GM19239 (cell line): ENCODE data around the gene SLC2A14.
"Not testable (repeated sequence)": the region's sequence is repeated elsewhere in the genome, so short reads cannot be mapped to it uniquely, and the experiment has no call there.

Experiments used
- DNase-seq: peaks from one replicate; pipeline ENCODE4 v3.0.0; 2011; ENCODE audit warnings: low spot score; ENCODE audit not compliant: insufficient read length
- FAIRE-seq: peaks from 2 replicates; lab custom pipeline; 2011; peaks lifted over from hg19 to GRCh38; lab: Jason Lieb, UNC

The SLC2A14 gene

DNA sequence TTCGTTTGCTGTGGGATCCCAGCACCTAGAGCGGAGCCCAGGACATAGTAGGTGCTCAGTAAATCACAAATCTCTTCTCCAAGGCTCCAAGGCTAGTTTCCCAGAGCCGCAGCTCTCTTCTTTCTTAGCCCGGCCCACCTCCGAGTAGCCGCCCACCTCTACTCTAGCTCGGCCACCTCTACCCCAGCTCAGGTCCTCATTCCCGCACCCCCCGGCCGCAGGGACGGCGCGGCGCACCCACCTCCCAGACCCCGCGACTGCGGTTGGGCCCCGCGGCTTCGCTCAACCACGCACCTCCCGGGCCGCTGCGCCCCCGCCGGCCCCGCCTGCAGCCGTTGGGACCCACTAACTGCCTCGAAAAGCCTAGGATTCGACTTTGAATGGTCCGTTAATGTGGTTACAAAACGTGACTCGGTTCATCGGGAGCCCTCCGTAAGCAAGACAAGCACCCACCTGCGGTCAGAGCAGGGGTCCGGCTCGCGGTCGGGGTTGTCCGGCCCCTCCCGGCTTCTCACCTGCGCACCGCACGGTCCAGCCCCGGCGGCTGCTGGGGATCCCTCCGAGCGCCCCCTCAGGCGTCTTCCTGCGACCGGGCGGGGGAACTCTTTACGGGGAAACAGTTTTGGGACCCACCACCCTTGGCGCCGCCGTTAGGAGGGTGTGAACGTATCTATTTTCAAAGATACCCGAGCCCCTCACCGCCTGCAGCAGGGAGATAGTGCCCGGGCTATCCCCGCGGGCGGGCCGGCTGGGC, at the start of gene SLC2A14:
TSS of gene SLC2A14 (minus strand) at position 350 of the 754 bp plus-strand sequence. CDS start 3,035 bp downstream, outside the sequence.
- FAIRE-seq (no peak), DNase-seq (no peak)

DNA sequence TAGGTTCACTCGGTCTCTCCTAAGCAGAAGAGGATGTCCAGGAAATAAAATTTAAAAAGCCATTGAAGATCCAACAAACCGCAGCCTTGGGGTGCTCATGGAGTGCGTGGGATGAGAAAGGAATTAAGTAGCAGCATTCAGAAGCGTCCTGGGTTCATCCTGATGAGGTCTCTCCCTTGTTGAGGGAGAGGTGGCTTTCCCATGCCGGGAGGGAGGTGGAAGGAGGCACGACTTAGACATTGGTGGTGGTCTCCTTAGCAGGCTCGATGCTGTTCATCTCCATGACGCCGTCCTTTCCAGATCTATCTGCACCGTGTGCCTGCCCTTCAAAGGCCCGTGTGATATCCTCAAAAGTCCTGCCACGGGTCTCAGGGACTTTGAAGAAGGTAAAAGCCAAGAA, 48.5 kb upstream of the SLC2A14 start:
- DNase-seq, FAIRE-seq: not testable (repeated sequence)

DNA sequence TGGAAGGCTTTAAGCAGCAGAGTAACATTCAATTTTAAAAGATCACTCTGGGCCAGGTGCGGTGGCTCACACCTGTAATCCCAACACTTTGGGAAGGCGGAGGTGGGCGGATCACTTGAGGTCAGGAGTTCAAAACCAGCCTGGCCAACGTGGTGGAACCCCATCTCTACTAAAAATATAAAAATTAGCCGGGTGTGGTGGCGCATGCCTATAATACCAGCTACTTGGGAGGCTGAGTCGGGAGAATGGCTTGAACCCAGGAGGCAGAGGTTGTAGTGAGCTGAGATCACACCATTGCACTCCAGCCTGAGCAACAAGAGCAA, 45.5 kb upstream of the SLC2A14 start:
- DNase-seq, FAIRE-seq: not testable (repeated sequence)

DNA sequence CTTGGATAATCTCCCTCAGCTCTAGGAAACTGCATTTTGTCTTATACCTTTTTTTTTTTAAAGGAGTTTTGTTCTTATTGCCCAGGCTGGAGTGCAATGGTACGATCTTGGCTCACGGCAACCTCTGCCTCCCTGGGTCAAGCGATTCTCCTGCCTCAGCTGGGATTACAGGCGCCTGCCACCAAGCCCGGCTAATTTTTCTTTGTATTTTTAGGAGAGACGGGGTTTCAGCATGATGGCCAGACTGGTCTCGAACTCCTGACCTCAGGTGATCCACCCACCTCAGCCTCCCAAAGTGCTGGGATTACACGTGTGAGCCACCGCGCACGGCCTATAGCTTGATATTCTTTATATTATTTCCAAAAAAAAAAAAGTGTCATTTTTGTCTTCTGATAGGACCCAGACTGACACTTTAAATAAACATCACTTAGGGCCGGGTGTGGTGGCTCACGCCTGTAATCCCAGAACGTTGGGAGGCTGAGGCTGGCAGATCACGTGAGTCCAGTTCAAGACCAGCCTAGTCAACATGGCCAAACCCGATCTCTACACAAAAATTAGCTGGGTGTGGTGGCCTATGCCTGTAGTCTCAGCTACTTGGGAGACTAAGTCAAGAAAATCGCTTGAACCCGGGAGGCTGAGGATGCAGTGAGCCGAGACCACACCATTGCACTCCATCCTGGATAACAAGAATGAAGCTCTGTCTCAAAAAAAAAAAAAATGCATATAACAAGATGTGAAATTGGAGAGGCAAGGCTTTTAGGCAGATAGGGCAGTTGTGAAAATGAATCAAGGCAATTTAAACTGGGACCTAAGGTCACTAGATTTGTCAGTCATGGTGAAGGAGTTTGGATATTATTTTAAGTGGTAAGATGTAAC, 44.9 kb upstream of the SLC2A14 start:
- DNase-seq (no peak), FAIRE-seq (no peak)

DNA sequence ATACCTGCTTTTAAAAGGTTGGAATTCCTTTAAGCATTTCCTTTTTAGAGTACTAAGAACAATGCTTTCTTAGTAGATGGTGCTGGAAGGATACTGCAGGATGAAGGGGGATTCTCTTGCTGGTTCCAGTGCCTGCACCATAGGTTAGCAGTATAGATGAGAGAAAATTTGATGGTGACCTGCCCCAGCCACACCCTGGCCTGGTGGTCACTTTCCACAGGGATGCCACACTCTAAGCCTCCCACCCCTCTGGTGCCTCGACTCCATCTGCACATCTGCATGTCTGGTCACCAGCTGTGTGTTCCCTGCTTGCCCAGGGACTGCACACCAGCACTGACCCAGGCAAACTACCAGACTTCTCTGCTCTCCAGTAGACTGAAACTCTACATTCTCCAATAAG, 44.2 kb upstream of the SLC2A14 start:
- FAIRE-seq: no peak
- DNase-seq: no peak

DNA sequence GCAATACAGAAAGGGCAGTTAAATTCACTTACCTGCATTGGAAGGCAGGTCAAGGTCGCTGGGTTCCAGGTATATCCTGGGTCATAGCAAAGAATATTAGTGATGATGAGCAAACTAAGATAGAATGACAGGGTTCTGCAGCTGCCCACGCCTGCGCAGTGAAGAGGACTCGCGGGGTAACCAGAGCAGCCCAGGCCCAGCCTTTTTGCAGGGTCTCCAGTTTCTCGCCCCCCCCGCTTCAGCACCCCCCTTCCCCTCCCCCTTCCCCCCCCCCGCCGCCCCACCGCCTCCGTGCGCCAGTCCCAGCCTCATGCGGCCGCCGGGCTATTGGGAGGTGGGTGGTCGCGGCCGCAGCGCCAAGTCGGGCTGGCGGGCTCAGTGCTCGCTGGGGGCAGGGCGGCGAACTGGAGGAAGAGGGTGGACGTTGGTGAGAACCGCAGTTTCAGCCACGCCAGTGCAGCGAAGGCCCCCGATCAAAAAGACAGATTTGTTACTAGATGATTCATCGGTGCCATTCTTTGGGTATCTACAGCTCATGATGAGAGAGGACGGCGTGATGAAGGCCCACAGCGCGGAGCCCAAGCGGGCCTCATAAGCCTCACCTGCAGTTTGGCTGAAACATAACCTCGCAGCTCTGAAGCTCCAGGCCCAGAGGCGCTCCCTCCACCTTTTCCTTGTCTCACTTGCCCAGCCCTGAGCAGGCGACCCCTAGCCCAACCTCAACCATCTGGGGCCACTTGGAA, 43.1 kb upstream of the SLC2A14 start:
- FAIRE-seq: no peak

DNA sequence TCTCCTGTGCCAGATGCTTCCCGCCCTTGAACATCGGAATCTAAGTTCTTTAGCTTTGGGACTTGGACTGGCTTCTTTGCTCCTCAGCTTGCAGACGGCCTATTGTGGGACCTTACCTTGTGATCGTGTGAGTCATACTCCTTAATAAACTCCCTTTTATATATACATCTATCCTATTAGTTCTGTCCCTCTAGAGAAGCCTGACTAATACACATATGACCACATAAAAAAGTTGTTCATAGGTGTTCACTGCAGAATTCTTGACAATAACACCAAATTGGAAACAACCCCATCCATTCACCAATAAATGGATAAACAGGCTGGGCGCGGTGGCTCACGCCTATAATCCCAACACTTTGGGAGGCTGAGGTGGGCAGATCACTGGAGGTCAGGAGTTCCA, 37.4 kb upstream of the SLC2A14 start:
- not testable (repeated sequence) for DNase-seq, FAIRE-seq

More for the DNA sequence above, 43.1 kb upstream of the SLC2A14 start:
- DNase-seq: no peak

DNA sequence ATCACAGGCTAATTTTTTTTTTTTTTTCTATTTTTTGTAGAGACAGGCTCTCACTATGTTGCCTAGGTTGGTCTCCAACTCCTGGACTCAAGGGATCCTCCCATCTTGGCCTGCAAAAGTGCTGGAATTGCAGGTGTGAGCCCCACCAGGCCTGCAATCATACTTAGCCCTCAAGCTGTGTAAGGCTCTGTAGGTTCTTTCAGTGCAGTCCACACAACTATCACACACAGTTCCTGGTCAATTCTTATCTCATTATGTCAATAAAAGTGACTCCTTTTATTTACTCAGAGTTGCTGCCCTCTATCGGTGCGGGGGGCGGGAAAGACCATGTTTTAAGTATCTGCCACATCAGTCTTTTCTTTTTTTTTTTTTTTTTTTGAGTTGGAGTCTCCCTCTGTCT, 34.3 kb upstream of the SLC2A14 start:
- no peak for DNase-seq
- no peak for FAIRE-seq

DNA sequence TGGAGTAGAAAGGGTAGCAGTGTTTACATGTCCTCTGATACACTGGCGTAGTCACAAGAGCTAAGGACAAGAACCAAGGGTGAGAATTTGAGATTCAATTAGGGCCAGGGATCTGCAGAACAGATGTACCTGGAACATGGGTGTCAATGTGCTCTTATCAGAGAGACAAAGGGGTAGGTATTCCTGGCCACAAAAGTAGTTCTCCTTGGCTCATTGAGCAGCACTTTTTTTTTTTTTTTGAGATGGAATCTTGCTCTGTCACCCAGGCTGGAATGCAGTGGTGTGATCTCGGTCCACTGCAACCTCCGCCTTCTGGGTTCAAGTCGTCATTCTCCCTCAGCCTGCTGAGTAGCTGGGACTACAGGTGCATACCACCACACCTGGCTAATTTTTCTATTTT, 33.6 kb upstream of the SLC2A14 start:
- DNase-seq, FAIRE-seq: not testable (repeated sequence)

DNA sequence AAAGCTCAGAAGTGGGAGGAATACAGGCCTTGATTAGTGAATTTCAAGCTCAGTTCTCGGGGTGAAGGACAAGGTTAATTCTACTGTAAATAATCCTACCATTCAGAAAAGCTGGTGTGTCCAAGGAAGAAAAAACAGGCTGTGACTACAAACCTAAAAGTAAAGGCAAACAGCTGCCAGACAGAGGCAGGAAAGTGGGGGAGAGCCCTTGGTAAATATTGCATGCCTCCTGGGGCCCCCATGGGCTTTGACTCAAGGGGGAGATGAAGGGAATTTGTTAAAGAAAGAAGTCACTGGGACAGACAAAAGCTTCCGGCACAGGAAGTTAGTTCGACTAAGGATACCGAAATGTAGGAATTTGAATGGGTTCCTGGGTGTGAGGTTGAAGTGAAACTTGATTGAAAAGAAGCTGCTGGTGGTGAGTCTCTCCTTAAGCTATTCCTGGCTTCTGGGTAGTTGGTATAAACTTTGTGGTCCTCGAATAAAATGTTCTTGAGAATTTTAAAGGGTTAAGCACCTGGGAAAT, 32.9 kb upstream of the SLC2A14 start:
- not testable (repeated sequence) for DNase-seq, FAIRE-seq

DNA sequence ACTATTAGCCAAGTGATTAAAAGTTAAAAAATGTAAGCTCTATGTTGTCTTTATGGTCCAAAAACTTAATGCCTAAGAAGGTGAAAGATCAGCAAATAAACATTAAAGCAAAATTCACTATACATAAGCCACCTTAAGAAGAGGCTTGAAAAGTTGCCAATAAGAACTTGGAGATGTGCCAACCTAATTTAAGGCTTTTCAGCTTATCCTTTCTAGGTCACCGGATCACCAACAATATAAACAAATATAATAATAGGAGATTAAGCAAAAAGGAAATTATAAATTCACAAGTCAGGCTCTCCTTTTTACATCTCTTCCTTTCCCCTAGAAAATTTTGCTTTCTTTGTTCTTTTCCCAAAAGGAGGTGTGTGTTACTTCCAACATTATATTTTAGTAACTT, 32.4 kb upstream of the SLC2A14 start:
- FAIRE-seq: no peak
- DNase-seq: no peak

DNA sequence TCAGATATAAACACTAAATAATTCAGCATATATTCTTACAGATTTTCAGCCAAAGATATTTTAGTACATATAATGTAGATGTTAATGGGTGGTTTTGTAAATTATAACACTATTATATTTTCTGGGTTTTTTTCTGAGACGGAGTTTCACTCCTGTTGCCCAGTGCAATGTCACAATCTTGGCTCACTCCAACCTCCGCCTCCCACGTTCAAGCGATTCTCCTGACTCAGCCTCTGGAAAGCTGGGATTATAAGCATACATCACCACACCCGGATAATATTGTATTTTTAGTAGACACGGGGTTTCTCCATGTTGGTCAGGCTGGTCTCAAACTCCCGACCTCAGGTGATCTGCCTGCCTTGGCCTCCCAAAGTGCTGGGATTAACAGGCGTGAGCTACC, 29.7 kb upstream of the SLC2A14 start:
- FAIRE-seq: not testable (repeated sequence)

DNA sequence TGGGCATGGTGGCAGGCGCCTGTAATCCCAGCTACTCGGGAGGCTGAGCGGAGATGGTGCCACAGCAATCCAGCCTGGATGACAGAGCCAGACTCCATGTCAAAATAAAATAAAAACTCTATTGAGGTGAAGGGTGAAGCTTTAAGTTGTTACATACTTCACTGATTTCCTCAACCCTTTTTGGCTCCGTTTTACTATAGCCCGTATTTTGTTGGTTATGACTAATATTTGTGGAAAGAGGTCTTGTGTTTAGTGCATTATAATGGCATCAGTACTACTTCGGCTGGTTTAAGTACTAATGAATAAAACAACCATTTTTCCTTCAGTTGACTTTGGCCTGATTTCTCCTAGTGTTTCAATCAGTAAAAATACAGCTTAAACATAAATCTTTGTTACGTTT, 27.0 kb upstream of the SLC2A14 start:
- no peak for FAIRE-seq

More for the DNA sequence above, 29.7 kb upstream of the SLC2A14 start:
- not testable (repeated sequence) for DNase-seq

DNA sequence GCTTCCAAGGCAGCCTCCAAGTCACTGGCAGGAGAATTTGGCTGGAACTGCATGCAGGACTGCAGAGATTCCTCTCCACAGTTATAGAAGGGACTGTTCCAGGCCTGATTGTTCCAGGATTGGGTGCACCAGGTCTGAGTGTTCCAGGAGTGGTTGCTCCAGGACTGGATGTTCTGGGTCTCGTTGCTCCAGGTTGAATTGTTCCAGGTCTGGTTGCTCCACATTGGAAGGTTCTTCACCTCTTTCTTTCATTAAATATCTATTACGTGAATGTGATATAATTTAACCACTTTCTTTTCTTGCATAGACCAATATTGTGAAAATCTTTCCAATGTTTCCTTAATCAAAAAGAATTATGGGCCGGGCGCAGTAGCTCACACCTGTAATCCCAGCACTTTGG, 24.0 kb upstream of the SLC2A14 start:
- DNase-seq, FAIRE-seq: not testable (repeated sequence)

More for the DNA sequence above, 27.0 kb upstream of the SLC2A14 start:
- no peak for DNase-seq

DNA sequence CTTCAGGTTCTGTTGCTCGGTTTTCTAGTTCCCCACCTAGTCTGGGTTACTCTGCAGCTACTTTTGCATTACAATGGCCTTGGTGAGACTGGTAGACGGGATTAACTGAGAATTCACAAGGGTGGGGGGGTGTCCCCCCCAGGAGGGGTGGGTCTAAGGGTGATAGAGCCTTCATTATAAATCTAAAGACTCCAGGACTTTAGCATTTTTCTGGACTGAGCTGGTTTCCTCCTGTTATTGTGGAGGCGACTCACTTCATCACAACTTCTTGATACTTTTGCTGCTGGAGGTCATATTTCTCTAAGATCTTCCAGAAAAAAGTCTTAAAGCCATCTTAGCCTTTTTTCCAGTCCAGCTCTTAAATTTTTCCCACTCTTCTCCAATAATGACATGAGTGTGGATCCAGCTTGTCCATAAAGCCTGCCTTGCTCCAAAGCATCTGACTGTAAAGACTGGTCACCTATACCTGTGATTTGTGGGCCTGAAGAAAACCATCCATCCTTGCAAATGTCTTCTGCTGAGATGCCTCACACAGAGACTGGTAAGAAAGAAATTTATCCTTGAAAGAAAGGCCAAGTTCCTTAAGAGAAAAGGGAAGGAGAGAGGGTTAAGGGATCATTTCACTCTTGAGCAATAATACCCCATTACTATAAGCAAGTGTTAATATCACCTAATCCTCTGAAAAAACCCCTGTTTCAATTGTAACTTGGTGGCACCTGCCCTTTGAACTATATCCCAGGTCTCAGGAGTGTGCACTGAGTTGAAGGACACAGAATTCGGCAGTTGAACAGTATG, 19.7 kb upstream of the SLC2A14 start:
- FAIRE-seq (no peak), DNase-seq (no peak)

DNA sequence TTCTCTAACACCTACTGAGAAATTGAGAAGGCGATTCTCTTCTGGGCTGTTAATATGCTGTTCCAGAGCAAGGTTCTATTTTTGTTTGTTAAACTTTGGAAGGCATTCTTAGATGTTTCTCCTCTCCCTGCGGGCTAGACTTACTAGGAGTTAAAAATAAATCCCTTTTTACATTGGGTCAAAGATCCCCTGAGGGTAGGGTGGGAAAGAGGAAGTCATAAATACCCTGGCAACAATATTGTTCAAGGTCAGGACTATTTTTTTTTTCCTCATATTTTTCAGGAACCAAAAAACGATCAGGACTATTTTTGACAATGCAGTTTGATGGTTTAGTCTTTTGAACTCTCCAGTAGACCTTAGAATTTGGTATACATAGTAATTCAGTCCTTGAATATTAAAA, 12.0 kb upstream of the SLC2A14 start:
- DNase-seq: no peak

DNA sequence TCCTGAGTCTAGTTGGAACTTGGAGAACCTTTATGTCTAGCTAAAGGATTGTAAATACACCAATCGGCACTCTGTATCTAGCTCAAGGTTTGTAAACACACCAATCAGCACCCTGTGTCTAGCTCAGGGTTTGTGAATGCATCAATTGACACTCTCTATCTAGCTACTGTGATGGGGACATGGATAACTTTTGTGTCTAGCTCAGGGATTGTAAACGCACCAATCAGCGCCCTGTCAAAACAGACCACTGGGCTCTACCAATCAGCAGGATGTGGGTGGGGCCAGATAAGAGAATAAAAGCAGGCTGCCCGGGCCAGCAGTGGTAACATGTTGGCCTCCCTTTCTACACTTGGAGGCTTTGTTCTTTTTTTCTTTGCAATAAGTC, 9.0 kb upstream of the SLC2A14 start:
- not testable (repeated sequence) for DNase-seq, FAIRE-seq

More for the DNA sequence above, 12.0 kb upstream of the SLC2A14 start:
- no peak for FAIRE-seq

DNA sequence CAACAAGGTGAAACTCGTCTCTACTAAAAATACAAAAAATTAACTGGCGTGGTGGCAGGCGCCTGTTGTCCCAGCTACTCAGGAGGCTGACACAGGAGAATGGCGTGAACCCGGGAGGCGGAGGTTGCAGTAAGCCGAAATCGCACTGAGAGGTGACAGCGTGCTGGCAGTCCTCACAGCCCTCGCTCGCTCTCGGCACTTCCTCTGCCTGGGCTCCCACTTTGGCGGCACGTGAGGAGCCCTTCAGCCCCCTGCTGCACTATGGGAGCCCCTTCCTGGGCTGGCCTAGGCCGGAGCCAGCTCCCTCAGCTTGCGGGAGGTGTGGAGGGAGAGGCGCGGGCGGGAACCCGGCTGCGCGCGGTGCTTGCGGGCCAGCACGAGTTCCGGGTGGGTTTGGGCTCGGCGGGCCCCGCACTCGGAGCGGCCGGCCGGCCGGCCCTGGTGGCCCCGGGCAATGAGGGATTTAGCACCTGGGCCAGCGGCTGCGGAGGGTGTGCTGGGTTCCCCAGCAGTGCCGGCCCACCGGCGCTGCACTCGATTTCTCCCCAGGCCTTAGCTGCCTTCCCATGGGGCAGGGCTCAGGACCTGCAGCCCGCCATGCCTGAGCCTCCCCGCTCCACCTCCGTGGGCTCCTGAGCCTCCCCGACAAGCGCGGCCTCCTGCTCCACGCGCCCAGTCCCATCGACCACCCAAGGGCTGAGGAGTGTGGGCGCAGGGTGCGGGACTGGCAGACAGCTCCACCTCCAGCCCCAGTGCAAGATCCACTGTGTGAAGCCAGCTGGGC, 8.4 kb upstream of the SLC2A14 start:
- not testable (repeated sequence) for DNase-seq, FAIRE-seq

DNA sequence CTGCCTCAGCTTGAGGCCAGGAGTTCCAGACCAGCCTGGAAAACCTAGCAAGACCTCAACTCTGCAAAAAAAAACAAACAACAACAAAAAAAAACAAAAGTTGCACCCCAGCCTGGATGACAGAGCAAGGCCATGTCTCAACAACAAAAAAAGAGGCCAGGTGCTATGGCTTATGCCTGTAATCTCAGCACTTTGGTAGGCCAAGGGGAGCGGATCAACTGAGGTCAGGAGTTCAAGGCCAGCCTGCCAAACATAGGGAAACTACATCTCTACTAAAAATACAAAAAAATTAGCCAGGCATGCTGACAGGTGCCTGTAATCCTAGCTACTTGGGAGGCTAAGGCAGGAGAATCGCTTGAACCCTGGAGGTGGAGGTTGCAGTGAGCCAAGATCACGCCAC, 6.5 kb upstream of the SLC2A14 start:
- DNase-seq: no peak
- no peak for FAIRE-seq
